Effector memory CD8-positive, alpha-beta T cell (primary cell): Measurements from ENCODE around the gene CHRM3.

Experiments used
- ATAC-seq: fragments of 150-1000 bp; cut with Tn5 transposase; replicated peaks from 2 replicates; pipeline ENCODE4 v1.10.0; 2021; ENCODE audit warnings: mild to moderate bottlenecking, moderate library complexity
- DNase-seq, 3 experiments: peaks; one replicate each; pipeline ENCODE4 v3.0.0; 2021
- H3K27ac Mint-ChIP-seq, 2 donors: one replicate each; pipeline ENCODE4 v1.8.0; 2022; ENCODE audit warnings: mild to moderate bottlenecking in 2 of 2, mixed read lengths in 2 of 2, moderate library complexity in 2 of 2
- H3K27me3 Mint-ChIP-seq, 2 donors: one replicate each; pipeline ENCODE4 v1.8.0; 2022; ENCODE audit warnings: mixed read lengths in 2 of 2
- H3K36me3 Mint-ChIP-seq: one replicate; pipeline ENCODE4 v1.8.0; 2022; ENCODE audit warnings: mild to moderate bottlenecking, moderate library complexity, mixed read lengths; ENCODE audit not compliant: insufficient read depth
- H3K4me1 Mint-ChIP-seq, 2 donors: one replicate each; pipeline ENCODE4 v1.8.0; 2022; ENCODE audit warnings: low read depth in 2 of 2, mixed read lengths in 2 of 2
- H3K4me3 Mint-ChIP-seq, 2 donors: one replicate each; pipeline ENCODE4 v1.8.0; 2022; ENCODE audit warnings: mild to moderate bottlenecking in 2 of 2, mixed read lengths in 2 of 2, moderate library complexity in 2 of 2
- H3K9me3 Mint-ChIP-seq, 2 donors: one replicate each; pipeline ENCODE4 v1.8.0; 2022; ENCODE audit warnings: mixed read lengths in 2 of 2

Gene CHRM3

GRCh38 chr1:239426821-239427475 is 40.6 kb downstream of the CHRM3 start:
- no peaks in the 10 kb centered on the region for H3K4me1 Mint-ChIP-seq
- H3K9me3 Mint-ChIP-seq = peaks cover 0 to 2% of the 10 kb centered on the region in 2 donors
- H3K4me3 Mint-ChIP-seq = no peak overlapping the region
- H3K36me3 Mint-ChIP-seq = no peaks in the 10 kb centered on the region
- DNase-seq (no peak), ATAC-seq (no peak)
- peaks cover 0 to 15% of the 10 kb centered on the region in 2 donors for H3K27me3 Mint-ChIP-seq
- H3K27ac Mint-ChIP-seq = no peak overlapping the region

GRCh38 chr1:239427712-239428111 is 41.3 kb downstream of the CHRM3 start:
- Mint-ChIP-seq H3K27me3 (peaks cover 0 to 15% of the 10 kb centered on the region in 2 donors), H3K4me3 (no peak overlapping the region), H3K4me1 (no peaks in the 10 kb centered on the region), H3K27ac (no peak overlapping the region), H3K9me3 (peaks cover 0 to 2% of the 10 kb centered on the region in 2 donors), H3K36me3 (no peaks in the 10 kb centered on the region)
- no peak for ATAC-seq
- DNase-seq = no peak

- DNase-seq (no peak), ATAC-seq (no peak)
- Mint-ChIP-seq H3K4me3 (no peak overlapping the region), H3K36me3 (no peaks in the 10 kb centered on the region), H3K9me3 (peaks cover 0 to 2% of the 10 kb centered on the region in 2 donors), H3K4me1 (no peaks in the 10 kb centered on the region), H3K27me3 (peaks cover 0 to 15% of the 10 kb centered on the region in 2 donors), H3K27ac (no peak overlapping the region)
Observed at GRCh38 chr1:239428120-239428710, 41.8 kb downstream of the CHRM3 start.

DNA sequence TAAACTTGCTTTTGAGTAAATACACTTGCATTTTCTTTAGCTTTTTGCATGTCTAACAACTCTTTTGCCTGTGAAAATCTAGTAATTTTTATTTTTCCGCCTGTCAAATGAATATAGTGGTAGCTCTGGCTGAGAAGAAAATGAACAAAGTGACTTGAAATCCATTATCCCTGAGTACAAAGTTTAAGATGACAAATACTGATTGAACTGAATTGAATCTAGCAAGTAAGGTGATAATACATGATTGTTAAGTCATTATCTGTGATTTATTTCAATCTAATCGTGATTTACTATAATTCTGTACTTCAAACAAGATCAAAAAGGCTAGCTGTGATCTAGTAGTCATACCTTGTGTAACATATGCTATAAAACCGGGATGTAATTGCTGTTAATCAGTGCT is 42.8 kb downstream of the CHRM3 start:
- peaks cover 0 to 2% of the 10 kb centered on the region in 2 donors for H3K9me3 Mint-ChIP-seq
- H3K27ac Mint-ChIP-seq = no peak overlapping the region

DNA sequence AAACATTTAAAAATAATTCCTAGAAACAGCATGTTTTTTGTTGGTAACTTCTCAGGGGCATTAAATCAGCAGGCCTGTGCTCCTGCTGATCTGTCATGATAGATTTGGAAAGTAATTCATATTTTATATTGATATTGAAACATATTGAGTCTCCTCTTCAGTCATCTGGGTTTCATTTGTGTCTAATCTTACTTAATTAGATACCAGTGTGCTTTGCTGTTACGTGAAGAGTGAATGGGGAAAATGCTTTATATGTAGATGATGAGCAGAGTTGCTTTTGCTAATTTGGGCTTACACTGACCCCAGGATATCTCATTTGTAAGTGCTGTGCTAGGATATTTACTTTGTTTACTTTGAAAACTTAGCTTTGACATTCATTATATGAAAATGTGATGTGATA is 45.9 kb downstream of the CHRM3 start:
- DNase-seq = no peak
- Mint-ChIP-seq H3K27me3 (peaks cover 5 to 11% of the 10 kb centered on the region in 2 donors), H3K36me3 (no peaks in the 10 kb centered on the region), H3K4me1 (no peaks in the 10 kb centered on the region), H3K9me3 (peaks cover 0 to 2% of the 10 kb centered on the region in 2 donors), H3K4me3 (no peak overlapping the region), H3K27ac (no peak overlapping the region)
- ATAC-seq = no peak

More for the DNA sequence above, 42.8 kb downstream of the CHRM3 start:
- no peaks in the 10 kb centered on the region for H3K4me1 Mint-ChIP-seq
- no peaks in the 10 kb centered on the region for H3K36me3 Mint-ChIP-seq
- ATAC-seq = no peak
- DNase-seq = no peak
- H3K4me3 Mint-ChIP-seq = no peak overlapping the region
- H3K27me3 Mint-ChIP-seq = peaks cover 0 to 20% of the 10 kb centered on the region in 2 donors

DNA sequence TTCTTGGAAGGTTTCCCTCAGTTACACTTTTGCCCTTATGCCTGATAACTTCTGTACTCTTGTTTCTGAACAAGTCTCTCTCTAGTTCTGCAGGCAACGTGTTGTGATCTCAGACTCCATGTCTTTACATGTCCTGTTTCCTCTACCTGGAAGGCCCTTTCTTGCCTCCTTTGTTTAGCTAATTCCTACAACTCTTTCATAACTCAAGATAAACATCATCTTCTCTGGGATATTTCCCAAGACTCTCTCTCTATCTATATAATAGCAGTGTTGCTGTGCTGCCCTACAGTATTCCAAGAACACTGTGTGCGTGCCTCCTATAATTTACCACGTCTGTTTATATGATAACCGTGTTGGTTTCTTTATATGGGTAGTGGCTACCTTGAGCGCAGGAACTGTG is 47.8 kb downstream of the CHRM3 start:
- no peak for ATAC-seq
- DNase-seq = no peak
- Mint-ChIP-seq H3K4me1 (no peaks in the 10 kb centered on the region), H3K27me3 (peaks cover 5 to 11% of the 10 kb centered on the region in 2 donors), H3K27ac (no peak overlapping the region), H3K36me3 (no peaks in the 10 kb centered on the region), H3K9me3 (no peaks in the 10 kb centered on the region), H3K4me3 (no peak overlapping the region)
